ENCODE results near the gene ZNF385B. TPM values are rescaled to one million over a fixed set of nuclear protein-coding genes. Genes with fewer than 3 reads are reported as not detected.
A peak's percentile ranks its signal among the peaks of the same experiment; 100 is the strongest.

ZNF385B gene
- total RNA-seq, 1 experiment from 2014 or later = 1.3 TPM

DNA sequence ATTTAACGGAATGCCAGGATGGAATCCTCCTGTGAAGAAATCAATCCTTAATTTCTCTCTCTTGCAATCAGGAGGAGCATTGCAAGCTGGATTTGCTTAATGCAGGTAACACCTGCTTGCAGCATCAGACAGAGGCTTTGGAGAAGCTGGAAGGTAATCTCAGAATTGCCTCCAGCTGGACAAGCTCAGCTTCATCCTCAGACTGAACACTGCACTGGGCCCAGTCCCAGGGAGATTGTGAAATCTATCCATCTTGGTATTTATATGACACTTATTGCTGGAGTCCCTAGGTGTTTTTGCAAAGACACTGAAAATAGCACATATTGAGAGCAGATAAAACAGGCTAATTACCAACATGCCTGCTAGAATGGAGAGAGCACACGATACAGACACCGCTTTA lies 417.4 kb downstream of the ZNF385B start:
- no peak for DNase-seq (ENCODE audit: low spot score)

GRCh38 chr2:179443180-179443579 lies 418.2 kb downstream of the ZNF385B start:
- no peak for DNase-seq (ENCODE audit: low spot score)

GRCh38 chr2:179442206-179442605 lies 419.2 kb downstream of the ZNF385B start:
- DNase-seq (ENCODE audit: low spot score) = no peak

DNA sequence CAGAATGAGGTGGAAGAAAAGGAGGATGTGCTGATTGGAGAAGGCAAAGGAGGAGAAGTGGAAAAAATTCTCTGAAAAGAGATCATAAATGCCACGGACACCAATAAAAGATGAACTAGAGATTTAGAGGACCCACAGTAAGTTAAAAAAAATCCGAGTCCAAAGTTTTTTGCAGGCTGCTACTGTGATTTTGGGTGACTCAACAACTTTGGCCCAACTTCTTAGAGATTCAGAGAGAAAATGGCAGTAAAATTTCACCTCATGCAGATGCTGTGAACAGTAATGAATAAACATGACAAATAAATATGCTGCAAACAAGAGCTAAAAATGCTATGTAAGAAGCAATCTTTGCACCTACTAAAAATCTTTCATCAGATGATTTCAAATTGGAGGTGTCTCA lies 419.9 kb downstream of the ZNF385B start:
- no peak for DNase-seq (ENCODE audit: low spot score)

- peak; percentile 17 for DNase-seq (ENCODE audit: low spot score)
Observed at GRCh38 chr2:179440642-179441251, 420.7 kb downstream of the ZNF385B start.

GRCh38 chr2:179438654-179439053 lies 422.8 kb downstream of the ZNF385B start:
- DNase-seq (ENCODE audit: low spot score) = no peak

DNA sequence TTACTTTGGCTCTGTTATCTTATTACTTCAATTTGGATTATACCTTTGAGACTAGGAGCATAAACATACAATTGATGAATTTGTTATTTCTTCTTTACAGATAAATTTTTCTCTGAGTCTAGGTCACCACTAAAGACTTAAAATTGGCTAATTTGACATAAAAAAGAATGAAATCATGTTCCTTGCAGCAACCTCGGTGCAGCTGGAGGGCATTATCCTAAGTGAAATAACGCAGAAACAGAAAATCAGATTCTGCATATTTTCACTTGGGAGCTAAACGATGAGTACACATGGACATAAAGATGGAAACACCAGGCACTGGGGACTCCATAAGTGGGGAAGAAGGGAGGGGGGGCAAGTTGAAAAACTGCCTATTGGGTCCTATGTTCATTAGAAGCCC lies 424.0 kb downstream of the ZNF385B start:
- no peak for DNase-seq (ENCODE audit: low spot score)

DNA sequence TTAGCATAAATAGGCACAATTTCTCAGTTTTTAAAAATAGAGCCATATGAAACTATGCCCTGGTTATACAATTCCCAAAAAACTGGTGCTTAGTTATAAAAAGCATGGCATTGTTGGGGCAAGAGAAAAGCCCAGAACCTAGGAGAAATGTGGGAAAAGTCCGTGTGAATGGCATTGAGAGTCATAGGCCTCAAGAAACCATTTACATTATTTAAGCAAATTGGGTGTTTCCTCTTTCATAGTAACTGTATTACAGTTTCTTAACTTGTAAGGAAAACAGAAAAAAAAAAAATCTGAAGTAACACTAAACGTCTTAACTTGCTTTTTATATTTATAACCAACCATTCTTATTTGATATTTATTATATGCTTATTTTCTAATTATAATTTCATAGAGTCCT lies 425.8 kb downstream of the ZNF385B start:
- no peak for DNase-seq (ENCODE audit: low spot score)

- no peak for DNase-seq (ENCODE audit: low spot score)
Observed at GRCh38 chr2:179435000-179435399, 426.4 kb downstream of the ZNF385B start.

DNA sequence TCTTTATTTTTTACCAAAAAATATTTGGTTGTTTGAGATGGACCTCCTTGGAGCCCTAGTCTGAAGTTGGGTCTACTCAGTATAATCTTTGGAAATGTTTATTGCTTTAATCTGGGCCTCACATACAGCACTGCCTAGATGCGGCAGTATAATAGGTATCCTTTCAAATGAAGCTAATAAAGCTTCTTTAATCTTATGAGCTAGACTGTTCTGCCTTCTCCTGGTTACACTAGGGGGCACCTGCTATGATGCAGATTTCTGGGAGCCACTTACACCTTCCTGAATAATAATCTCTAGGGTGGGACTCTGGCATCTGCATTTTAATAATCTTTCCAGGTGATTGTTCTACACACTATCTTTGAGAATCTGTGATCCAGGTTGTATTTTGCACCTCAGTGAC lies 427.1 kb downstream of the ZNF385B start:
- no peak for DNase-seq (ENCODE audit: low spot score)

- no peak for DNase-seq (ENCODE audit: low spot score)
Observed at GRCh38 chr2:179432751-179433150, 428.7 kb downstream of the ZNF385B start.

GRCh38 chr2:179429597-179429996 lies 431.8 kb downstream of the ZNF385B start:
- DNase-seq (ENCODE audit: low spot score) = no peak

- no peak for DNase-seq (ENCODE audit: low spot score)
Observed at GRCh38 chr2:179429060-179429471, 432.3 kb downstream of the ZNF385B start.

GRCh38 chr2:179428649-179429048 lies 432.8 kb downstream of the ZNF385B start:
- DNase-seq (ENCODE audit: low spot score) = no peak

GRCh38 chr2:179427065-179427464 lies 434.3 kb downstream of the ZNF385B start:
- DNase-seq (ENCODE audit: low spot score) = no peak

GRCh38 chr2:179424571-179424970 lies 436.8 kb downstream of the ZNF385B start:
- no peak for DNase-seq (ENCODE audit: low spot score)

DNA sequence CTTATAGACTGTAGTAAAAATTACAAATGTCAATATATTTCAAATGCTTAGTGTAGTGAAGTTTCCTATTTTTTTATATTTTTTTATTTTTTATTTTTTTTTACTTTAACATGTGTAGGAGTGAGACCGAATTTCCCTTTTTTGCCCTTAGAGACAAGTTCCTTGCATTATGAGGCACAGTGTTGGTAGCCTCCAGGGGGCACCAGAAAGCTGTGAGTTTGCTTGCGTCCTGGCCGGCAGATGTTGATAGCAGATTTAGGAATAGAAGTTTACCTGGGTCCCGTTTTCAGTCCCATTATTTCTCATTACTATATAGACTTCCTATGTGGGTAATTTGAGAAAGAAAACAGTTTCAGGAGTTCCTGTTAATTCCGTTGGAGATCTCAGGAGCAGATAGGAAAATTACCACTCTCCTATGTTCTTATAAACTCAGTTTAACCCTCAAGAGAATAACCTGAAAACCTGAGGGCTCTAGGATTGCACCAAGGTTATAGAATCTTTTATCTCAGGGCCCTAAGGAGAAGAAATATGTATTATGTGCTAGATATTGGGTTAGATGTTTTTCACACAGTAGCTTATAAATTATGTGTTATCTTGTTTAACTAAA lies 439.3 kb downstream of the ZNF385B start:
- DNase-seq (ENCODE audit: low spot score) = peak; percentile 47

DNA sequence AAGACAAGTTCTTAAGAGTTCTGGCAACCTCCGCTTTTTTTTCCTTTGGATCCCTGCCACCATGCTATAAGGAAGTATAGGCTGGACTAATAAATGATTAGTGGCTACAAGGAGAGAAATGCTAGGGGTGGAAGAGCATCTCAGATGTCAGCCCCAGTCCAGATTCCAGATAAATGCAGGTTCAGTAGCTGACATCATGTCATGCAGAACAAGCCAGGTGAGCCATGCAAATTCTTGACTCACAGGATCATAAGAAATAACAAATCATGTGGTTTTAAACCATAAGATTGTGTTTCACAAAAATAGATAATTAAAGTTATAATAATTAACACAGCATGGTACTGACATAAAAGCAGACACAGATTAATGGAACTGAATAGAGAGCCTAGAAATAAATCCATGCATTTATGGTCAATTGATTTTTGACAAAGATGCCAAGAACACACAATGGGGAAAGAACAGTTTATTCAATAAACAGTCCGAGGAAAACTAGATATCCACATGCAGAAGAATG lies 443.9 kb downstream of the ZNF385B start:
- DNase-seq (ENCODE audit: low spot score) = no peak

DNA sequence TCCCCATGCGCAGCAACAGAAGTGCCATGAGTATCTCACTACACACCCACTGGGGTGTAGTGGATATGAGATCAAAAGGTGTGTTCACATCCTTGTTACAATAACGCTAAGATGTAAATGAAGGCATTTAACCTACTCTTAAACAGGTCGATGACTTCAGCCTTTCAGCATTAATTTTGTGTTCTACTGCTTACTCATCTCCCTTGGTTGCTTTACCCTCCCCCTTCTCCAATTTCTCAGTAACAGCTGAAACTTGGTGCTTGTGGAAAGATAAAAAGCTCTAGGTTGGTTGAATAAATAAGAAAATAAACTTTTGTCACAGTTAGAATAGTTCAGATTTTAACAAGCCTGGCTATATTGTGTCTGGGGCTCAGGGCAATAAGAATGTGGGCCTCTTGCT lies 449.3 kb downstream of the ZNF385B start:
- no peak for DNase-seq (ENCODE audit: low spot score)

DNA sequence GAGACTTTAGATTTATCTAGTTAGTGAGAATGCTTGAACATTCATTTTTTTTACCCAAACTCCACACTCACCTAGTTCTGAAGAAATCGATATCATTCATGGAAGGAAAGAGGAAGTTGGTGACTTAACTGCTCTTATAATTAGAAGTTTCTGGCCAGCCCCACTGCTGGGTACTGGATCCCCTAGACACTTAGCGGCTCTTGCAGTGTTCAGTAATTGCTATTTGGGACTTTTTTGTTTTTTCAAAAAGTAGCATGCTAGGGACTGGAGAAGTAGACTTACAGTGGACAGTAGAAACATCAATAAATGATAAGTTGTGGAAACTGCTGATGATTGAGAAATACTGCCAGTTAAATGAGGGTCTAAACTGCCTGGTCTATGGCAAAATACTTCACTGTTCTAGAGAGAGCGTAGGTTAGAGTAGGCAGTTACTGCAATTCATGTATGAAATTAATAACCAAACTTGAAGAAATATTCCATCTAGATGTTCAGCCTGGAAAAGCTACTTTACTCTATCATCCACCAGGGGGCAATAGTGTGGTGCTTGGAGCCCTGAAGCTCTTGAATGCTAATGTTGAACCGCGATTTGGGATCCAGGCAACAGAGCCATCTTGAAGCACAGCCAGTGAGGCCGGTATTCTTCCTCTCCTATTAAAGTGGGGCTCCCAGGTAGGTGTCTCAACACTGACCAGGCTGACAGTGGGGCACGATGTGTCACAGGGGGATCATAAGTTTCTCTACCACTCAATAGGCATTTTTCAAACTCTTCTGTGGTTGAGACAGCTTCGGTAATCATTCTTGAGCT lies 450.7 kb downstream of the ZNF385B start:
- peak; percentile 50 for DNase-seq (ENCODE audit: low spot score)

- no peak for DNase-seq (ENCODE audit: low spot score)
Observed at GRCh38 chr2:179403624-179404023, 457.8 kb downstream of the ZNF385B start.

GRCh38 chr2:179393481-179393880 lies 467.9 kb downstream of the ZNF385B start:
- no peak for DNase-seq (ENCODE audit: low spot score)

All from H4 (cell line).